Occipital lobe (tissue), 2 donors: ENCODE data around the gene EML6. TPM values are rescaled to one million over a fixed set of nuclear protein-coding genes. Genes with fewer than 3 reads are reported as not detected.
"Not testable (repeated sequence)": the region's sequence is repeated elsewhere in the genome, so short reads cannot be mapped to it uniquely, and the experiment has no call there.

Source experiments
- DNase-seq: peaks from one replicate; lab custom pipeline; 2025; lab: John Stamatoyannopoulos, UW
- total RNA-seq: library from RNA; depleted of rRNA; stranded (reverse); fragments of >200 nt; gene quantifications from one replicate; pipeline ENCODE4 v1.2.3, GENCODE V29; 2014

Gene EML6
- 12.9 TPM for total RNA-seq

DNA sequence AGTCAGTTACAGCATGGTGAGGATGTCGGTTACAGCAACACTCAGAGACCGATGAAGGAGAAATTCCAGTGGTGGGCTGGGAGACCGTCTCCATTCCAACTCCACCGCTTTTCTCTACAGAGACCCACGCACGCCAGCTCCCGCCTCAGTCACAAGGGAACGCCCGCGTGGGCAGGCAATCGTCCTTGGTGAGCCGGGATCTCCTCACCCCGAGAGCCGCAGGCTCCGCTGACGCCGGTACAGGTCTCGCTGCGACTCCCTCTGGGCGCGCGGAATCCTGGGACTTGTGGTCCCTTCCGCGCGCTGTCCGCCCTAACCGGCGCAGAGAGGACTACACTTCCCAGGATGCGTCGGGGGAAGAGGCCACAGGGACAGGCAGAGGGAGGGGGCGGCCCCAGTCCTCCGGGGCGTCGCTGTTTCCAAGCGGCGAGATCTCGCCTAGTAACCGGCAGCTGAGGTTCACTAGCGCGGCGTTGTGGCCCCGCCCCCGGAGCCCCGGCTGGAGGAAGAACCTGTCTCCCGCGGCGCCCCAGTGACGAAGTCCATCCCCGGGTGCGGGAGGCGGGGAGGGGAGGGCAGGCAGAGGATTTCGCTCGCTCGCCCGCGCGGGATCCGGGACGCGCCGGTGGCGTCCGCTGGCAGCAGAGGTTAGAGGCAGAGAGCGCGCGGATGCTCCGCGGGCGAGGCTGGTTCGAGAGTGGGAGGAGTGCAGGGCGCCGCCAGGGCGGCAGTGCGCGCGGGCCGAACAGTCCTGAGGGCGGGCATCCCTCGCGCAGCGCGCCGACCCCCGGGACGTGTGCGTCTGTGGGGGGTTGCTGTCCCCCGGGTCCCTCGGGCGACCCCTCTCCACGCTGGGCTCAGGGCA lies at the start of gene EML6:
TSS of gene EML6 (plus strand) at position 532 of the 865 bp plus-strand sequence. CDS start 1,400 bp downstream, outside the sequence.
- peak; percentile 99 for DNase-seq

DNA sequence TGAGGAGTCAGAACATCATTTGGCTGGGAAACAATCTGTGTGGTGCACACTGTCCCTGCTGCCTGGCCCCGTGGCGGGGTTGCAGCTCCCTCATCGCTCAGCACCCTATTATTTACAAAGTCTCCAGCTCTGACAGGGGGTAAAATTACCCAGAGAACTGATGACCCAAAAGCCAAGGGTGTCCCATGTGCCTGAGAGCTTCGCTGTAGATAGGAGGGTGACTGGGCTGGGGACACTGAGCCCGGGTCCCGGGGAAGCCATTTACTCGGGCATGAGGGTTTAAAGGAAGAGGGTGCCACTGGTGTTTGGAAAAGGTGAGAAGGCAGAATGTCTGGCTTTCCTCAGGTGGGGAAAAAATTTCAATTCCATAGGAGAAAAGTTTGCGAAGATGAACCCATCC lies 48.2 kb upstream of the EML6 start:
- no peak for DNase-seq

DNA sequence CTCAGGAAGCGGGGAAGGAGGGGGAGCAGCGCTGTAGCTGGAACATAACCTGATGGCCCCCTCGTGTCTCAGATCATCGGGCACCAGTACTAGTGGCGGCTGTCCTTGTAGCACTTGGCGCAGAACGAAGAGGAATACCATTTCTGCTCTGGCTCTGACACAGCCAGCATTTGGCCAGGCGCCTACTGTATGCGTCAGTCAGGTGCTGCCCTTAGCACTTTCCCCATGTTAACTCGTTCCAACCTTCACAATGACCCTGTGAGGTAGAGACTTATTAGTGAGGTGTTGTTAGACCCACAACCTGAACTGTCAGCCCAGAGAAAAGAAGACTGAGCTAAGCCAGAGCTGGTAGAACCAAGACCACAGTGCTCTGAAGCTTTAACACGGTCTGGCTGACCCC lies 47.7 kb upstream of the EML6 start:
- no peak for DNase-seq

GRCh38 chr2:54676656-54677055 lies 46.8 kb upstream of the EML6 start:
- no peak for DNase-seq

- no peak for DNase-seq
These were observed 45.8 kb upstream of the EML6 start for GRCh38 chr2:54677476-54678265.

DNA sequence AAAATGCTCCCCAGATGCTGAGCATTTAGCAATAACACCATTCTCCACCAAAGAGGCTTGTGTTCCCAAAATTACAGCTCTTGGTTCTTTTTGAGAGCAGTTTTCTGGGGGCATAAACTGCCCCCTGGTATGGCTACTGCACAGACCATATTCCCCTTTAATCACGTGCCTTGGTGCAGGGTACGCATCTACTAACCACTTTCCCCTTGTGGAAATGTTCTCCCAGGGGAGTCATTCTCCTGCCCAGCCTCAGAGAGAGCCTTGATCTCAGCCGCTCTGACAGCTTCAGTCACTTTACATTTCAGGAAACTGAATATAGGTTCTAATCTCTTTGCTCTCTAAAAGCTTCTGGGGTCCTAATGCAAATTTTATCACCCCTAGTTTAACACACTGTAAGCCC lies 44.7 kb upstream of the EML6 start:
- no peak for DNase-seq

GRCh38 chr2:54680397-54681041 lies 42.9 kb upstream of the EML6 start:
- DNase-seq, result no peak

DNA sequence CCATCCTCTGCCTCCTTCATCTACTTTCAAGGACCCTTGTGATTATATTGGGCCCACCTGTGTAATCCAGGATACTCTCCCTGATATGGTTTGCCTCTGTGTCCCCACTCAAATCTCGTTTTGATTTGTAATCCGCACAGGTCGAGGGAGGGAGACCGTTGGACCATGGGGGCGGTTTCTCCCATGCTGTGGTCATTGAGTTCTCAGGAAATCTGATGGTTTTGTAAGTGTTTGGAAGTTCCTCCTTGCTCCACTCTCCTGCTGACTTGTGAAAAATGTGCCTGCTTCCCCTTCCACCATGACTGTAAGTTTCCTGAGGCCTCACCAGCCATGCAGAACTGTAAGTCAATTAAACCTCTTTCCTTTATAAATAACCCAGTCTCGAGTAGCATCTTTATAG lies 42.0 kb upstream of the EML6 start:
- DNase-seq, result no peak

GRCh38 chr2:54683596-54683995 lies 39.9 kb upstream of the EML6 start:
- no peak for DNase-seq

DNA sequence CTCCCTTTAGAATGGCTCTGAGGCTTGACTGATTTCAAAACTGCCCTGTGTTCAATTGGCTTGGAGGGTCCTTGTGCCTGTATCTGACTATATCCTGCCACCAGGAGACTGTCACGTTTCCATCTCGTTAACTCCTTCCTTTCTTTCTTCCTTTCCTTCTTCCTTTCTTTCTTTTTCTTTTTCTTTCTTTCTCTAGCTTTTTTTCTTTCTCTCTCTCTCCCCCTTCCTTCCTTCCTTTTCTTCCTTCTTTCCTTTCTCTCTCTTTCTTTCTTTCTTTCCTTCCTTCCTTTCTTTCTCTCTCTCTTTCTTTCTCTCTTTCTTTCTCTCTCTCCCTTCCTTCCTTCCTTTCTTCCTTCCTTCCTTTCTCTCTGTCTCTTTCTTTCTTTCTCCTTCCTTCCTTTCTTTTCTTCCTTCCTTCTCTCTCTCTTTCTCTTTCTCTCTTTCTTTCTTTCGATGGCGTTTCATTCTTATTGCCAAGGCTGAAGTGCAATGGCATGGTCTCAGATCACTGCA lies 38.1 kb upstream of the EML6 start:
- DNase-seq, result no peak

- DNase-seq, result no peak
These were observed 35.8 kb upstream of the EML6 start for GRCh38 chr2:54687595-54688152.

DNA sequence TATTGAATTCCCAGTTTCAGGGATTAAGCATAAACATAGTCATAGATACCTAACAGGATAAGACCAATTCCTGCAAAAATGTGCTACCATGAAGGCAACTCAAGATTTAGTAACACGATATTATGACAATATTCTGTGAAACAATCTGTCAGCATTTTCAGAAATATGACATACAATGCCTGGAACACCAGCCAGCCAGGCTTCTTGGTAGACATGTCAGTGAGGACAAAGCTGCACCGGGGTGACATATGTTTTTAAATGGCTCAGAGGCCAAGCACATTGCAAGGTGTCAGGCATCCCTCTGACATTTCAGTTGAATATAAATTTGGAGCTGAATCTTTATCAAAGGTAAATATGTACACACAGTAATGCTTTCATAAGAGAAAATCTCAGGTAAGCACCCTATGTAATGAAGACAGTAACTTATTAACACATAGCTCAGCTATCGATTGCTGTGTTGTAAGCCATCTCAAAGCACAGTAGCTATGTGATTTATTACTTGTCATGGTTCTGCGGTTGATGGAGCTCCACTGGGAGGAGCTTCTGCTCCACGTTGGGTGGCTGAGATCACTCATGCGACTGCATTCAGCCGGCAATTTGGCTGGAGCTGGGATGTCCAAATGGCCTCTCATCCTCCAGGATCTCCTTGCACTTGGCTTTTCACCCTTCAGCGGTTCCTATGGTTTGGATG lies 31.9 kb upstream of the EML6 start:
- DNase-seq, result no peak

GRCh38 chr2:54692556-54692955 lies 30.9 kb upstream of the EML6 start:
- DNase-seq, result no peak

DNA sequence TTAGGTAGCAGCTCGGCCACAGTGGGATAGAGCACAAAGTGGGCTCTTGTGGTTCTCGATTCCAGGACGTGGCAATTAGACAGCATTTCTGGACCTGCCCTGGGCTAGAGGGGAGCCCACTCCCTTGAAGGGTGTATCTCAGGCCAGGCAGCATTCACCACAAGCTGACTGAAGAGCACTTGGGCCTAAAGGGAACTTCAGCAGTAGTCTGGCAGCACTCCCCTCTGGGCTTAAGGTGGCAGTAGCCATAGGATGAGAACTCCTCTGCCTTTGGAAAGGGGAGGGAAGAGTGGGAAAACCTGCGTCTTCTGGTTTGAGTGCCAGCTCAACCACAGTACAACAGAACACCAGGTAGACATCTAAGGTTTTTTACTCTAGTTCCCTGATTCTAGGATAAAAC lies 28.1 kb upstream of the EML6 start:
- DNase-seq, result no peak

DNA sequence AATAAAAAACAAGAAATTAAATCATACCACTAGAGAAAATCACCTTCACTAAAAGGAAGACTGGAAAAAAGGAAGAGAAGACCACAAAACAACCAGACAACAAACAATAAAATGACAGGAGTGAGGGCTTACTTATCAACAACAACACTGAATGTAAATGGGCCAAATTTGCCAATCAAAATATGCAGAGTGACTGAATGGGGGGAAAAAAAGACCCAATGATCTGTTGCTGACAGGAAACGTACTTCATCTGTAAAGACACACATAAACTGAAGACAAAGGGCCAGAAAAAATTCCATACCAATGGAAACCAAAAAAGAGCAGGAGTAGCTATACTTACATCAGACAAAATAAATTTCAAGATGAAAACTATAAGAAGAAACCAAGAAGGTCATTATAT lies 25.5 kb upstream of the EML6 start:
- DNase-seq, result no peak

GRCh38 chr2:54698926-54699325 lies 24.5 kb upstream of the EML6 start:
- DNase-seq, result not testable (repeated sequence)

DNA sequence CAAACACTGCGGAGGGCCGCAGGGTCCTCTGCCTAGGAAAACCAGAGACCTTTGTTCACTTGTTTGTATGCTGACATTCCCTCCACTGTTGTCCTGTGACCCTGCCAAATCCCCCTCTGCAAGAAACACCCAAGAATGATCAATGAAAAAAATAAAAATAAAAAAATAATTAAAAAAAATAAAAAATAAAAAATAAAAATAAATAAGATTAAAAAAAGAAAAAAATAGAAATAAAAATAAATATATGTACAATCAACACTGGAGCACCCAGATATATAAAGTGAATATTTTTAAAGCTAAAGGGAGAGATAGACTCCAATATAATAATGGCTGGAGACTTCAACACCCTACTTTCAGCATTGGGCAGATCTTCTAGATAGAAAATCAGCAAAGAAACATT lies 23.8 kb upstream of the EML6 start:
- no peak for DNase-seq

DNA sequence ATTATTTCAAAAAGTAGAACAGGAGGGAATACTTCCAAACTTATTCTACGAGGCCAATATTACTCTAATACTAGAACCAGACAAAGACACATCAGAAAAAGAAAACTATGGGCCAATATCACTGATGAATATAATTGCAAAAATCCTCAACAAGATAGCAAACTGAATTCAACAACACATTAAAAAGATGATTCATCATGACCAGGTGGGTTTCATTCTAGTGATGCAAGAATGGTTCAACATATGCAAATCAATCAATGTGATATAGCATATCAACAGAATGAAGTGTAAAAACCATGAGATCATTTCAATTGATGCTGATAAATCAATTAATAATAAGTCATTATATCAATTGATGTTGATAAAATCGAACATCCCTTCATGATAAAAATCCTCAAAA lies 22.4 kb upstream of the EML6 start:
- no peak for DNase-seq

DNA sequence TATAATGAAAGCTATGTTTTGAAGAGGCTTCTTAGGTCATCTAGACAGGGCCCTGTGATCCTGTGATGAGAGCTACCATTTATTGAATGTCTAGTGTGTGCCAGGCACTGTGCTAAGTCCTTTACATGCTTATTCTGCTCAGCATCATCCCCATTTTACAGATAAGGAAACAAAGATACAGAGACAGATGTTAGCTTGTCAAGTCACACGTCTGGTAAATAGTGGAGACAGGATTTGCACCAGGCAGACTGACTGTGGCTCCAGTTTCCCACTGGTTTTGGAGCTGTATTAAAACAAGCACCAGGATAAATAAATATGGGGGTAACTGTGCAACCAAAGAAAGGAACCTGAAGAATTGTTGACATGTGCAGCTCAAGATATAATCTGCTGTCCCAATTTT lies 19.2 kb upstream of the EML6 start:
- DNase-seq, result no peak

DNA sequence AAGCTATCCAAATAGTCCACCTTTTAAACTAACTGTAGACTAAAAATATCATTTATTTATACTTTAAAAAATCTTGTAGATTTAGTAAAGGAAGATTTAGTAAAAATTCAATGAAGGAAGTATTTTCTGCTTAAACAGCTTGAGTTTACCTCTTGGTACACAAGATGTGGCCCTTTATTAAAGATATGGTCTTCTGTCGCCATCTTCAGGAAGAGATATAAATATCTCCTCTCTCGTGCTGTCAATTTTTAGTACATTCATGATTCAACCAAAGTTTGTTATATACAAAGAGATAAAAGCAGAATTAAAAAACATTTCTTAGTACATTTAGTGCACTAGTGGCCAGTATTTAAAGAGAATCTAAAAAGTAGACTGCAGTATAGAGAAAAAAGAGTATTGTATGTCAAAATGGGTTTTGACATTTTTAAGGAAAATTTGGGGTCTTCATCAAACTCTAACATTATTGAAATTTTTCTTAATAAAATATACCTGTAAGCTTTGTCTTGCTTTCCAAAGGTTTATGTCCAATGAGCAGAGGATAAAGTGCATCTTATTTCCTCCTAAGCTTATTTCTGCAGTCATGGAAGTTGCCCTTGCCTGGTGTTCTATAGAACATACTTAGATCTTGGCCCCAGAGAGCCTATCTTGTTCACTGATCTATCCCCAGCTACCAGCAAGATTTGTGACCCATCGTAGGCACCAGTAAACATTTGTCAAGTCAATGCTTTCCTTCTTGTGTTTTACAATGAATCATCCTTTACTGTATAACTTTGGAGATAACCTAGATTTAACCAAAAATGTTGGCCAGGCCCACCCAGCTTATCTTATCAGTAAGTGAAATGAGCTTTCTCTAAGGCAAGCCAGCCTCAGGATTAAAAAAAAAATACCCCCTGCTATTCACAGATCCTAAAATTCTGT lies 18.5 kb upstream of the EML6 start:
- no peak for DNase-seq
